Stimulated activated CD4-positive, alpha-beta T cell treated with anti-CD3 and anti-CD28 coated beads, Interleukin-12 subunit alpha, Interleukin-12 subunit beta, amount 100 ng/mL, for 4 hours (primary cell): ENCODE data around the gene SEL1L3.
A peak's percentile ranks its signal among the peaks of the same experiment; 100 is the strongest.

Experiments used
- DNase-seq: peaks from one replicate; pipeline ENCODE4 v3.0.0-alpha.2; 2020

SEL1L3 gene

DNA sequence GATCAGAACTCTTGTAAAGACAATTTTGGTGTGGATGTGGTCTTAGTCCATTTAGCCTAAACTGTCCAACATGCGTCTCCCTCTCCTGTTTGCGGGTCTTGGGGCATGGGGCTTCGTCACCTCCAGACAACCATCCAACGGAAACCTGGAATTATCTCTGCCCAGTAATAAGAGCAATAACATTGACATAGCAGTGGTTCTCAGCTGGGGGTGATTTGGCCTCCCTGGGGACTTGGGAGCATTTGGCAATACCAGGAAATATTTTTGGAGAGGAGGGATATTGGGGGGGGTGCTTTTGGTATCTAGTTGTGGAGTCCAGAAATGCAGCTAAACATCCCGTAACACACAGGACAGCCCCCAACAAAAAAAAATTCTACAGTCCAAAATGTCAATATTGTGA, 47.2 kb downstream of the SEL1L3 start:
- DNase-seq, result no peak

DNA sequence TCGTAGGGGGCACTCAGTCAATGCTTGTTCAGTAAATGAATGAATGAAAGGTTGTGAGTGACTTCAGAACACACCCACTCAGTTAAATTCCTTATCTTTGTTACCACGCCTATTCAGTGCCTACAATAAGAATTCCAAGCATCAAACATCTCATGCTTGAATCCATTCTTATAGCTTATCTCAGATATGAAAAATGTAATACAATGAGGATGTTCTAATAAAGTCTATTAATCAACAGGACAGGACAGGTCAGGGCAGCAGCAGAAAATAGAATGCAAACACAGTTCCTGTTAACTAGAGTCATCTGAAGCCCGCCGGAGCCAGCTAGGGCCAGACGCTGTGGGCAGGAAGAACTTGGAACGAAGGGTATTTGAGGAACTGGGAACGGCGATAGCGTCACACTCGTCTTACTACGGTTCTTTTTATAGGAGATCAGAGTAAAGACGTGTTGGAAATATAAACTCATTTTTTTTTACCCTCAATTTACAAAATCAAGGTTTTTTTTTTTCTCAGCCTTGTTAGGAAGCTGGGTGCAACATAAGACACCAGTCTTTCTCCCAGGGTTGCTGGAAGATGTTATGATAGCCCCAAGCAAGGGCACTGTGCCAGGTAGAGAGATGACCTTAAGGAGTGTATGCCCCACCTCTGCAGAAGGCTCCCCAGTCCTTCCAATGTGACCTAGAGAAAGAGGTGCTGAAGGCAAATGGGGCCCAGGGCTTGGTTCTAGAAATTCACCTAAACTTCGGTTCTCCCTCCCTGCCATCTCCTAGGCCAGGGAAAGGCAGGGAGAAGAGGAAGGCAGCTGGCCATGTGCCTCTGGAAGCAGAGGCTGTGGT, 48.3 kb downstream of the SEL1L3 start:
- no peak for DNase-seq

DNA sequence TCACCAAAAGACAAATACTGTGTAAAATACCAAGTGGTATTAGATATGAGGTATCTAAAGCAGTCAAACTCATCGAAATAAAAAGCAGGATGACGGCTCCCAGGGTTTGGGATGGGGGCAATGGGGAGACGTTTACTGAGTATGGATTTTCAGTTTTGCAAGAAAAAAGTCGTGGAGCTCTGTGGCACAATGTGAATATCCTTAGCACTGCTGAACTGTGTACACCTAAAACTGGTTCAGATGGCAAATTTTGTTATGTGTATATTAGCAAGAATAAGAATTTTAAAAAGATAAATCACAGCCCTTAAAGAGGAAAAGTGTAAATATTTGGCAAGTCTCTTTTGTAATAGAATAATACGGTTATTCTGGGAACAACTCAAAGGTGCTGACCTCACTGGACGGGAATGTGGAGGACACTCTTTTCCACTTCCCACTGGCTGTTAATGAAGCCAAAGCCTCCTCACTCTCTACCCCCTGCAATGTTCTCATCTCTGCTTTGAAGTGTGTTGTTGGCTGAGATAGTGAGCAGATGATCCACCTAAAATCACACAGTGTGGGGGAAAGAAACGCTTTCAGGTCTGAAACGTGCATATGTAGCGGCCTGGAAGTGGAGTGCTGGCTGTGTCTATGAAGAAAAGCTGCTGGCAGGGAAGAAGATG, 49.2 kb downstream of the SEL1L3 start:
- no peak for DNase-seq

DNA sequence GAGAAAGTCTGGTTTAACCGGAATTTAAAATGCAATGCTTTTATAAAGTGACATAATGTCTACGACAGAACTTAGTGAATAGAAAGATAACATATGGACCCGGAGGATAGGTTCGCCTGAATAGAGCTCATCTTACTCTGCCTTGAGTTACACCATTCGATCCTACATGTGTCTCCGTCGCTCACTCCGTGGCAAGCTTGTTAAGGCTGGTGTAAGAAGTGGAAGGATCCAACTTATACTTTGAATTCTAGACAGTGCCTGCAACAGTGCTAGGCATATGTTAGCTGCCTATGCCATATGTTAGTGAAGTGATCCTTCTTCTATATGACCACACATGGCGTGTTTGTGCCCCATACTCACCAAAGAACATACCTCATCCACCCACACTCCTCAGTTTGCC, 50.9 kb downstream of the SEL1L3 start:
- DNase-seq, result no peak

DNA sequence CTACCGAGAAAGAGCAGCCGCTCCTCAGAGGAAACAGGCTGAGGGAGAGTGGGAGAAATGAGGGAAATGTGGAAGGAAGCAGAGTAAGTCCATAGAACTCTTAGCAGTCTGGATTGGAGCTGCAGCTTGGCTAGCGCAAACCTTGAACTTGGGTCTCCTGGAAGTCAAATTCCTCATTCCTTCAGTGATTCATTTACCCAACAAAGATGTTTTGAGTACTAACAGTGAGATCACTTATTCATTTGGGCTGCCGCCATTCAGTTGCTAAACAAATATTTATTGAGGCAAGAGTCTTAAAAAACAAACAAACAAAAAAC, 51.5 kb downstream of the SEL1L3 start:
- no peak for DNase-seq

DNA sequence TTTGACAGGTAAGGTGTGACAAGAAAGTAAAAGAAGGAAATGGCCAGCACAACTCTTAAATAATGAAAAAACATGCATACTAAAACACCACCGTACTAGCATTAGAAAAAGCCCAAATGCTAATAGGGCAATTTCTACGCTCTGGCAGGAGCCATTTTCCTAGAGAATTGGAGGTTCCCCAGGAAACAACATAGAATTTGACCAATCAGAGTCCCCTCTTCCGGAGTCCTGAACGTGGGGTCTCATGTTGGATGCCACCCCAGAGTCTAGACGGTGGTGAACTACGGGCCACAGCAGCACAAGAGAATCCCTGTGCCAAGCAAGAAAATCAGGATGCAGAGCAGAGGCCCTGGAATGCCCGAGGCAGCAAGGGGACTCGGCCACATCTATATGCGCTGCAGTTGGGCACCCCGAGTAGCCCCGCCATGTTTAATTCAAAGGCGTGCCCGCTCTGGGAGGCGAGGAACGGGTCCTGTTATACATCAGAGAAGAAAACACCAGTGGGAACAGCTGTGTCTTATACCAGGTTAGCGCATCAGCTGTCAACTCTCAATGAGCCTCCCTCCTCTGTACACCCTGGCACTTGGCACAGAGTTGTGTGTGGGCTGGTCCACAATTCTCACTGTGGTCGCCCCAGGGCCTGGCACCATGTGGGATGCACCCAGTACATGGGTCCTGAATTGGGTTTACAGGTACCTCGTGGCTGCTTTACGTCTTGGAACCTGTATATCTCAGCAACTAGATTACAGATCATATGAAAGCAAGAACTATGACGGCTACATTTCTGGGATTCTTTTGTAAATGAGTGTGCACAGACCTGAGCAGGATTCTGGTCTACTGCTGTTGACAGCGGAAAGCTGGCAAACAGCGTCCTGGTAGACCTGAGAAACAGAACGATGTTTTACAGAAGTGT, 52.1 kb downstream of the SEL1L3 start:
- no peak for DNase-seq

DNA sequence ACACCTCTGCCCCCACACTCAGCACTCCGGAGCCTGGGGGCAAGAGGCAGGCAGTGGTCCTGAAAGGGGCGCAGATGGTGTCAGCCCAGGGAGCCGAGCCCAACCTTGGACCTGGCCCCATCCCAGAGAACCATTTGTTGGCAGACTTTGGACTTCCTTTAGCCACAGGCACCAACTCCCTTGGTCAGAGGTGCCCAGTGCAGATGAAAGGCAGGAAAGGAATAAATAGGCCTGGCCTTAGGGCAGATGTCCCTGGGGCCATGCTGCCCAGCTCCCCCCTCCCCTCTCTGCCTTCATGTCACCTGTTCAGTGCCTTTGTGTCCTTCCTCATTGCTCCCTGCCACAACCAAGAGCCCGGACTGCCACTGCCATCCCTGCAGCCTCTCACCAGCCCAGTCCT, 52.8 kb downstream of the SEL1L3 start:
- no peak for DNase-seq

DNA sequence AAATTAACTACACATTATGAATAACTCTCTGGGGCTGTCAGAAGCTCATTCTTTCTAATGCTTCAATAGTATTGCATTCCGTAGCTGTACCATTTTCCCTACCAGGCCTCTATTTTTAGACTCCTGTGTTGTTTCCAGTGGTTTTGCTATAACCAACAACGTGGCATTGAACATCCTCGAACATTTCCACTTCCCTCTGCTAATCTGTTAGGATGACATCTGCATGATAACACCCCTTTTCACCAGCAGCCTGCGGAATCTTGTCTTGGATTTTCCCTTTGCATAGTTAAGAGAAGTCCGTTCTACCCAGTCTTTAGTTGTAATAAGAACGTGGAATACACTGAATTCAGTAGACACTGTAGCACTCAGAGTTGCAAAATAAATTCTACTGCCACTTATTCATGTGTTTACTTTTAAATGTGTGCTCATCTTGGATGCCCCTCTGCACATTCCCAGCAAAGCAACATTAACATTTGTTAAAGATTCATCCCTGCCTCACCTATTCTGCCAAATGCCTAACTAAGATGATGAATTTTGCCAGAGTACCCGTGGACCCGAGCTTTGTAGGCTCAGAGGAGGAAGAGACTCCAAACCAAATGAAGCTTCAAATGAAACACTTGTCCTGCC, 55.6 kb downstream of the SEL1L3 start:
- DNase-seq, result no peak

DNA sequence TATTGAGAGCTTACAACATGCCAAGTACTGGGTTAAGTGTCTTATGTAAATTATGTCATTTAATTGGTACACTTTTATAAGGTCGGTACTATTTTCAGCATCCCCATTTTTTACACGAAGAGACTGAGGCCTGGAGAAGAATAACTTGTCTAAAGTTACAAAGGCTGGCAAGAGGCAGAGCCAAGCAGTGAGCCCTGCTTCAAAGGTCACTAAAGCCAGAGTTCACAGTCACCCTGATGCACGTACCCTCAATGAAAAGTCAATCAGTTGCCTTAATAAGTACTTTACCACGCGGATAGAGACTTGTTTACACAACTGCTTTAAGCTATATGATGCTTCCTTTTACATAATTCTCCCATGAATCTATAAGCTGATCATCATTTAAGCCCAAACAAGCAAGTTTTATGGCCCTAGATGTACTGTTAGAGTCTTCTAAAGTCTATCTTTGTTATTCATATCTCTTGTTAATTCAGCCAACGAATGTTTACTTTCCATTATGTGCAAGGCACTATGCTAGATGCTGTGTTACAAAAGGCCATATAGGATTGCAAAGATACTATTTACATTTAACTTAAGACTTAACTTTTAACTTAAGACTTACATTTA, 57.4 kb downstream of the SEL1L3 start:
- DNase-seq, result no peak

DNA sequence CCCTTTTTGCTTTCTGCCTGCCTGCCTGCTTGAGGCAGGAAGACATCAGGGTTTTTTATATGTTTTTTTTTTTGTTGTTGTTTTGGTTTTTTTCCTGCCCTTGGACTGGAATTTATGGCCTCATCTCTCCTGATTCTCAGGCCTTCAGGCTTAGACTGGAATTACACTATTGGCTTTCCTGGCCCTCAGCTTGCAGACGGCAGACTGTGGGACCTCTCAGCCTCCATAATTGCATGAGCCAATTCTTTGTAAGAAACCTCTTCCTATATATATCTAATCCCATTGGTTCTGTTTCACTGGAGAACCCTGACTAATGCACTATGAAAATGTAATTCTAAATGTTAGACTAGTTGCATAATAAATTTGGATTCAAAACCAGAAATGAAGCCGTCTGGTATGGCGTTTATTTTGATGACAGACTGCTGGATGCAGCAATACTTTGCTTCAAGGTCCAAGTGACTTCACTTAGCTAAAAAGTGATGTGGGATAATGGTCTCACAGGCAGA, 59.0 kb downstream of the SEL1L3 start:
- no peak for DNase-seq

DNA sequence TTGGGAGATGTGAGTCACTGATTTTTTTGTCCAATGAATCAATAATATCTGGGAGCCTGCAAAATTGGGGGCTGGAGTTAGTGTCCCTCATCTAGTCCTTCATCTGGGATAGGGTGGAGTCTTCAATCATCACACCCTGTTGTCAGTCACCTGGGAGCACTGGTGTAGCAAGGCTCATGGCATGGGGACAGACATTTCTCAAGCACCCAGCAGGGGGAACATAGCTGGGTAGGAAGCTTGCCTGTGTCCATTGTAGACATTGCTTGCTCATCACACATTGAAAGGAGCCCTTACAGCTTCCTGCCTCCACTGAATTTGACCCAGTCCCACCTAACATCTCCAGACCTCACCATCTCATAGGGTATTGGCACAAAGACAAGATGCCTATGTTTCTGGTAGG, 61.2 kb downstream of the SEL1L3 start:
- no peak for DNase-seq

DNA sequence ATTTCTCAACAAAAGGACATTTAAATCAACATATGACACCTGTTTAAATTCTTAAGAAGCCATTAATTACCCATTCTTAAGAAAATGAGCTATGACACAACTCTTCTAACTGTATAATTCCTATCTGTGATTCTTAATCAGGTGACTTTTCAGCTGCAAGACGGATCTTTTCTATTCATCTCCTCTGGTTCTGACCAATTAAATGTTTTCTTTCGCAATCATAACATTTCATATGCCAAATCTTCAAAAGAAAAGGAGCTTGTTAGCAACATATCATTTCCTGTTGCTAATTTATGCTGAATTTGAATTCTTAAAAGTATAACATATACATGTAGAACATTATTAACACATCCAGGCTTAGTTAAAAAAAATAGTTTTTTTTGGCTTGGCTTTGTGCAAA, 62.5 kb downstream of the SEL1L3 start:
- no peak for DNase-seq

DNA sequence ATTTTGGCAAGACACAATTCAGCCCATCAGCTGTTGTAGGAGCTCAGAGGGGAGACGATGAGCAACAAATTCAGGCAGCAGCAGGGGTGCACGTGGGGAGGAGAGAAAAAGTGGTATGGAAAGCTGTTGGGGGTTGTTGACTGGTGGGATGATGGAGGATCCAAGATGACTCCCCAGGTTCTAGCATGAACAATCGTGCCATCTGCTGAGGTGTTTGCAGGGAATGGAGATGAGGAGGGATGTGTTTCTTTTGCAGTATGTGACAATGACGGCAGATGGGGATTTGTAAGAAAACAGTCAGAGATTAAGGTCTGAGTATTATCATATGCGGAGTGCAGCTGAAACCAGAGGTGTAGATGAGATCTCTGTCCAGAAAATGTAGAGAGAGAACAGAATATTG, 63.3 kb downstream of the SEL1L3 start:
- no peak for DNase-seq

DNA sequence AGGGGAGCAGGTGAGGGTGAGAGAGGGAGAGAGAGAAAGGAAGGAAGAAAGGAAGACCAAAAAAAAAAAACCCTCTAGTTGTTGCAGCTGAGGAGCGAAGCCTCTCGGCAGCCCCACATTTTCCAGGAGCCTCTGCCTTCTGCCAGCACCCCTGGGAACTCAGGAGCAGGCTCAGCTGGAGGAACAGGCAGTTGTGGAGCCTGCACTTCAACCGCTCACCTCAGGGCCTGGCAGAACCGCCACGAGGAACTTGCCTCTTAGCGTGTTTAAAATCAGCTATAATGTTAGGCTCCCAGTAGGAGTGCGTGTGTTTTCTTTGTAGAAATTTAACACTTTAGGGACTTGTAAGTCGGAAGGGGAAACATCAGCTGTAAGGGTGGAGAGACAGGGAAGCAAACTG, 65.7 kb downstream of the SEL1L3 start:
- DNase-seq, result no peak

DNA sequence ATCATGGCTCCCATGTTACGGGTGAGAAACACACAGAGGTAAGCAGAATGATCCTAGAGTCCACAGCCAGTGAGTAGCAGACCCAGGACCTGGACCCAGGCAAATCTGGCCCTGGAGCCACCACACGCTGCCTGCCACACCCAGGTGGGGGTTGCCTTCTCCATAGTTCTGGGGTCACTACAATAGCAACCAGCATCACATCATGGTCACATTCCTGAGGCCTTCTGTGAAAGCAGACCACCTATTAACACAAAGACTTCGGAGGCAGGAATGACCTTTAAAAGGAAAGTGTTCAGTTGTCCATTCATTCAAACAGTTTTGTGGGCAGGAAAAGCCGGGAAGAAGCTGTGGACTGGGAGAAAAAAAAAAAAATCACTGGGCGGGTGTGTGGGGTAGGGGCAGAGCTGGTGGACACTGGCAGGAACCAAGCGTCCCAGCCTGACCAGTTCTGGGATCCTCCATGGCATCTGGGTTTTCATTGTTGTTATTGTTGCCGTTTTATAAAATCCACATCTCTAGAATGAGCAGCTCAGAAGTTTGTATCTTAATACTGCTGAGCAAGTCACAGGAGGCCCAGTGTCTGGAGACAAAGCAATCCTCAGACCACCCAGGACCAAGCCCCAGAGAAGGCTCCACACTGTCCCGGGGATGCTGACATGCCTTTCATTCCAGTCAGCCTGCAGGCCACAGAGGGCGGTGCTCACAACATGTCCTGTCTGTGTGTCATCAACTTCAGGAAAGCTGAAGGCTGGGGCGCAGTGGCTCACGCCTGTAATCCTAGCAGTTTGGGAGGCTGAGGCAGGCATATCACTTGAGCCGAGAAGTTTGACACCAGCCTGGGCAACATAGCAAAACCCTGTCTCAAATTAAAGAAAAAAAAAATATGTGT, 67.0 kb downstream of the SEL1L3 start:
- no peak for DNase-seq

DNA sequence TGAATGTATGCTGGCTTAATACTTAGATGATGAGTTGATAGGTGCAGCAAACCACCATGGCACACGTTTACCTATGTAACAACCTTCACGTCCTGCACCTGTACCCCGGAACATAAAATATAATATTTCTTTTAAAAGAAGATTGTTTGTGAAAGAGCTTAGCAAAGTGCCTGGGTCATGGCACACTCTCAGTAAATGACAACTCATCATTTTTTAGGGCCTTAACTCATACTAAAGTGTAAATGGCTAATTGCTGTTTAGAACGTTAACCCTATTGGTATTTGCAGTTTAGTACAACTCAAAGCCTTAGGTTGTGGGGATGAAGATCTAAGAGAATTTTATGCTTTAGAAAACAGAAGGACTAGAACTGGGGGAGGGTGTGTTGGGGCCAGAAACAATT, 67.7 kb downstream of the SEL1L3 start:
- DNase-seq, result no peak

DNA sequence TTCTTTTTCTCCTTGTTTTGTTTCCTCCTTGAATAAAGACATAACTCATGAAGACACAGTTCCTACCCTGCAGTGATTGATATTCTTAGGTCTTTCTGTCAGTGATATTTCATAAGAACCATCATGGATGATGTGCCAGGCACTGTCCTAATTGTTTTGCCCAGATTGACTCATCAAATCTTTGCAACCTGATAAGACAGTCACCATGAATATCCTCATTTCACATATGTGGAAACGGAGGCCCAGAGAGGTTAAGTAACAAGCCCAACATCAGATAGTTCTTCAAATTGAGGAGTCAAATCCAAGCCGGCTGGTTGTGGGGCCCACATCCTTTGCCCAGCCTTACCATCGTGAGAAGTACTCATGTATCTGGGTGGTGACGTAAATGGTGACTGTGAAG, 69.9 kb downstream of the SEL1L3 start:
- DNase-seq, result no peak

DNA sequence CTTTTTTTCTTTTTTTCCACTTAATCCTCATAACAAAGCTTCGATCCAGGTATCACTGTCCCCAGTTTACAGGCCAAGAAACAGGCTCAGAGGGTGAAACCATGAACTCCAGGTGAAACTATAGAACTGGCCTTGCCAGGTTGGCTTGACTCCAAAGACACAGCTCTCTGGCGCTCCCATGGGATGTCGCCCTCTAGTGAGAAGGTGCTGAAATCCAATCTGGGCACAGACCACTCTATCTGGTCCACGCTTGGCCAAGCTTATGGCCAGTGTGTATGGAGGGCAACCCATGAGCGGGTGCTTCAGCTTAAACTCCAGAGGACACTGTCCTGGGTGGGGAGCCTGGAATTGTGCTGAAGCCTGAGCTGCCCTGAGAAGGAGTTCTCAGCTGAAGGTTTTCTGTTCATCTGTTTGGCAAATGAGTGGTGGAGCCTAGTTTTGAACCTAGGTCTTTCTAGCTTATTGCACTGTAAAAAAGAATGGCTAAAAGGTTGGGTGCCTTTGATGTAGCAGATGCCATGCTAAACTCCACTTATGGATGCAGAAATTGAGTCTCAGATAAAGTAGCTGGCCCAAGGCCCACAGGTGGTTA, 70.5 kb downstream of the SEL1L3 start:
- peak; percentile 2 for DNase-seq

DNA sequence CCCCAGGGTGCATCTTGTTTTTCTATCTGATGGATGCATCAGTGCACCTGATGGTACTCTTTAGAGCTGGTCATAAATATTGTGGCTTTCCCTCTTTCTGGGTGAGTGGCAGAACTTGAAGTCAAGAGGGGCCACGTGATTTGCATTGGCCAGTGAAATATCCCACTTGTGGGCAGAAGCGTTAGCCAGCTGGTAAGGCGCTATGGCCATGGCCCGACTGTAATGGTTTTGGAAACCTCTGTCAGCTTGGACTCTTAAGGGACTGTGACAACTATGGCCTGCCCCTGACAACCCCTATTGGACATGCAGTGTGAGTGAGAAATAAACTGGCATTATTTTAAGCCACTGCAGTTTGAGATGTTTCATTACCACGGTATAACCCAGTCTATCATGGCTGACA, 72.8 kb downstream of the SEL1L3 start:
- DNase-seq, result no peak

DNA sequence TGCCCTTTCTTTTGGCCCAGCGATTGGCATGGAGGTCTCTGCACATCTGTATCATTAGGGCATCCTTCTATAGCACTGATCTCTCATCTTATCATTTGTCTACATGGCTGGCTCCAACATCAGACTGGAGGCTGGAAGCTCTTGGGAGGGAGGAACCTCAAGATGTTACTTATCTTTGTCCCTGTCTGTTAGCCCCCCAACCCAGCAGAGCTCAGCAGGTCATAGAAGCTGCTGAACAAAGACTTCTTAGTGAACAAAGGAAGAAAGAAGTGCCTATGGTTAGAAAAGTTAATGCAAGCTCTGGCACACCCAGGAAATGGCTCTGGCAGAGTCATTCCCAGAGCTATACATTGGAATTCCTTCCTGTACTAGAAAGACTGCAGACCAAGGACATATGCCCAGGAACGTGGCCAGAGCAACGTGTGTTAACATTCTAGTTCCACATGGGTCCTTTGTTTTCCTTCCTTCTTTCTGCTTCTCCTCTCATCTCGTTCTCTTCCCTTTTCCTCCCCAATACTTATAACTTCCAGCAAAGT, 74.0 kb downstream of the SEL1L3 start:
- no peak for DNase-seq

DNA sequence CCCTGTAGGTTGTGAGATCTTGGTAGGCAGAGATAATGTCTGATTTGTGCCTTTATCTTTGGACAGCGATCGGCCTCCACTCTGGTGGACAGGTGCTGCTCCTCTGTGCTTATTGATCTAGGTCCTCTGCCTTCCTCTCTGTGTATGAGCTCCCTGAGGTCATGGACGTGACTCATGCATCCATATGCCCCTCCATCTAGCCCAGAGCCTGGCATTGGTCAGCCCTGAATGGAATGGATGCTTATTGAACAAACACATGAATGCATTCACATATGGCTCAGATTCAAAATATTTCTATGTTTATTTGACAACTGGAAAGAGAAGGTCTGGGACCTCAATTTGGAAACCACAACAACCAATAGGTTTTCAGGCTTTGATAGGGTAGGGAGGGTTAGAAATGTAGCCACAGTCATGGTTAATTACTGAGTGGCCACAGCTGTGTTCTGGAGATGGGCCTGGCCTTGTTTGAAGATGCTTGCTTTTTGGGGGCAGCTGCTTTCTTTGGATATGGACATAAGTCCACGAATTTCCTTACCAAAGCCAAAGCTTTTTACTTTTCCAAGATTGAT, 76.2 kb downstream of the SEL1L3 start:
- no peak for DNase-seq
